HG03103 (cell line): ENCODE measurements around the gene TRIM48.
"Not testable (repeated sequence)": the region's sequence is repeated elsewhere in the genome, so short reads cannot be mapped to it uniquely, and the experiment has no call there.

Experiments
- ATAC-seq: cut with Tn5 transposase; IDR thresholded peaks from one replicate; pipeline ENCODE4 v1.9.1; 2021; ENCODE audit warnings: low read depth; ENCODE audit not compliant: unreplicated experiment

The TRIM48 gene

GRCh38 chr11:55261855-55262254 lies at the start of gene TRIM48:
TSS of gene TRIM48 (plus strand) at chr11:55262155. CDS start at chr11:55262268, 113 bp downstream.
- ATAC-seq, result not testable (repeated sequence)

- ATAC-seq, result not testable (repeated sequence)
Observed at GRCh38 chr11:55238316-55238715, 23.6 kb upstream of the TRIM48 start.

GRCh38 chr11:55263081-55263480 lies 1.1 kb downstream of the TRIM48 start:
- ATAC-seq, result no peak
